Stimulated activated CD8-positive, alpha-beta memory T cell treated with anti-CD3 and anti-CD28 coated beads, Interleukin-4, amount 100 ng/mL, for 1 hour (primary cell): Measurements from ENCODE around the gene LCN15.
"Not testable (repeated sequence)": the region's sequence is repeated elsewhere in the genome, so short reads cannot be mapped to it uniquely, and the experiment has no call there.

Source experiments
- DNase-seq, 2 donors: peaks; one replicate each; pipeline ENCODE4 v3.0.0-alpha.2; 2020; ENCODE audit warnings: low read depth in 2 of 2, low spot score in 1 of 2

Gene LCN15, protein sequence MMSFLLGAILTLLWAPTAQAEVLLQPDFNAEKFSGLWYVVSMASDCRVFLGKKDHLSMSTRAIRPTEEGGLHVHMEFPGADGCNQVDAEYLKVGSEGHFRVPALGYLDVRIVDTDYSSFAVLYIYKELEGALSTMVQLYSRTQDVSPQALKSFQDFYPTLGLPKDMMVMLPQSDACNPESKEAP

DNA sequence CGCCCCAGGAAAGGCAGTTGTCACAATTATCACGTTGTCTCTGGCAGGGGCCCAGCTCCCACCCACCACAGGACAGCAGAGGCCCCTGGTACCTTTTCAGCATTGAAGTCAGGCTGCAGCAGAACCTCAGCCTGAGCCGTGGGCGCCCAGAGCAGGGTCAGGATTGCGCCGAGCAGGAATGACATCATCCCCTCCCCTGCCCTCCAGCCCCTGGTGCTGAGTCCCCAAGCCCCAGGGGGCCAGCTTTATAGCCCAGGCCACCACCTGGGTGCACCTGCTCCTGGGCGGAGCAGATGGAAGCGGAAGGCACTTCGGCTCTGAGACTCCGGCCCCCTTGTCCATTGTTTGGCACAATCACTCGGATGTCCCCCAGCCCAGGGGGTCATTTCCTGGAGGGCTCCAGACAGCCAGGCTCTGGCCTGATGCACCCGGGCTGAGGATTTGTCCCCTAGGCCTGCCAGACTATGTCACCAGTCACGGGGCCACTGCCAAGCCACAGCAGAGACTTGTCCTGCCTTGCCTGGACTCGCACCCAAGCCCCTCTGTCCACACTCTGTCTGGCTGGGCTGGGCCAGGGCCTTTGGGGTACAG is at the start of gene LCN15:
LCN15 (minus strand) TSS at position 218 of the 591 bp plus-strand sequence; CDS start at position 188, 30 bp downstream.
- DNase-seq = no peak

DNA sequence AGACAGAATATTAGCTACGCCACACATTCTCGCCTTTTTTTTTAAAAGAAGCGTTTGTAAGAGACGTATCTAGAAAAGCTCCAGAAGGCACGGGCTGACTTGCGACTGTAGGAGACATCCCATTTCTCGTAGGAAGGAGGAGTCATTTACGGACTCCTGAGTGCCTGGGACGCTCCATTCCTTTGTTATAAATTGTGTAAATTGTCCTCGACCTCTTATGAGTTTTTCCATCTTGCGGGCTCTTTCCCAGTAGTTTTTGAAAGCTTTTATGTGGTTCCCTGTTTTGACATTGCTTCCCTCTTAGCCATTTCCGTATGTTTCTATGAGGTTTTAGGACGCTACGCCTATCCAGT is 44.5 kb upstream of the LCN15 start:
- DNase-seq = no peak

DNA sequence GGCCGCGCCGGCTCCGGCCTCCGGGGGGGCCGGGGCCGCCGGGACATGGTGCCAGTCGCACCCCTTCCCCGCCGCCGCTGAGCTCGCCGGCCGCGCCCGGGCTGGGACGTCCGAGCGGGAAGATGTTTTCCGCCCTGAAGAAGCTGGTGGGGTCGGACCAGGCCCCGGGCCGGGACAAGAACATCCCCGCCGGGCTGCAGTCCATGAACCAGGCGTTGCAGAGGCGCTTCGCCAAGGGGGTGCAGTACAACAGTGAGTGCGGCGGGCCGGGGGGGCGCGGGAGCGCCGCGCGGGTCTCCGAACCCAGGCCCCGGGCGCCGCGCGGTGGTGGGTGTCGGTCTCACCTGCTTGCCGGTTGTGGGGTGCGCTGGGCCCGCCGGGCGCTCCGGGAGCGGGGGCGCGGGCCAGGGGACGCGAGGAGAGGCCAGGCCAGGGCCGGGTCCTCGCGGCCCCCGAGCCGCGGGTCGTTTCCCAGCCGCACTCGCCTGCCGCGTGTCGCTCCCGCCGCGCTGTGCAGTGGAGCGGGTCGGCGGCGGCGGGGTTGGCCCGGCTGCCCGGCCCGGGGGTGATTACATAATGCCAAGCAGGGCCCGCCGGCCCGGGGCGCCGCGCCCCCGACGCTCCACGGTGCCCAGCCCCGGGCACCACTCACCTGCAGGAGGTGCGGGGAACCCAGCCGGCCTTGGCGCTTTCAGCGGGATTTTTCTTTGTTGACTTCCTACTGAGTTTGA is 43.9 kb upstream of the LCN15 start:
- DNase-seq = peak in 1 of 2 donors; percentile 17

DNA sequence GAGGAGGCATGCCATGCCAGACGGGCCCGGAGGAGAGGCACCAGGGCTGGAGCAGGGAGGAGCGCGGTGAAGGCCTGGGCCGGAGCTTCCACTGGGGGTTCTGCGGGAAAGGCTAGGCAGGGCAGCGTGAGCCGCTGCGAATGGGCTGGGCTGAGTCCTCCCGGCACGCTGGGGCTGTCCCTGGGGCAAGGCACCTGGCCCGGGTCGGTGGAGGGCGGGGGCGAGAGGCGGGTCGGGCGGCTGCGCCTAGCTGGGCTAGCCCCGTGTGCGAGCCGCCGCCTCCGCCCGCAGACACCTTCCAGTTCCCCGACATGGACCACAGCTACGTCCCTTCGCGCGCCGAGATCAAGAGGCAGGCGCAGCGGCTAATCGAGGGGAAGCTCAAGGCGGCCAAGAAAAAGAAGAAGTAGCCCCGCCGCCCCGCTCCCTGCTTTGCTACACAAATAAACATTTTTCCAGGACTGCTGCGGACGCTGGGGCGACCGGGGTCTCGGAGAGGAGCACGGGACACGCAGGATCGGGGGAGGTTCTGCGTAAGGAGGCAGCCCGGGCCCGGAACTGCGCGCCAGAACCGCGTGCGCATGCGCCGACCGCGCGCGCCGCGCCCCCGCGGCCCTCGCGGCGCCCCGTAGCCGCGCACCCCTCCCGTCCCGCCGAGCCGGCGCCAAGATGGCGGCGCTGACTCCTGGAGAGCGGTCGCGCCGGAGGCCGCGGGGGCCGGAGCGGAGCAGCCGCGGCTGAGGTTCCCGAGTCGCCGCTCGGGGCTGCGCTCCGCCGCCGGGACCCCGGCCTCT is 43.2 kb upstream of the LCN15 start, which contains the start of gene RABL6:
RABL6 (plus strand) TSS at position 668 of the 794 bp plus-strand sequence. CDS start 249 bp downstream, outside the sequence.
- peak; percentile 40 to 65 for DNase-seq

DNA sequence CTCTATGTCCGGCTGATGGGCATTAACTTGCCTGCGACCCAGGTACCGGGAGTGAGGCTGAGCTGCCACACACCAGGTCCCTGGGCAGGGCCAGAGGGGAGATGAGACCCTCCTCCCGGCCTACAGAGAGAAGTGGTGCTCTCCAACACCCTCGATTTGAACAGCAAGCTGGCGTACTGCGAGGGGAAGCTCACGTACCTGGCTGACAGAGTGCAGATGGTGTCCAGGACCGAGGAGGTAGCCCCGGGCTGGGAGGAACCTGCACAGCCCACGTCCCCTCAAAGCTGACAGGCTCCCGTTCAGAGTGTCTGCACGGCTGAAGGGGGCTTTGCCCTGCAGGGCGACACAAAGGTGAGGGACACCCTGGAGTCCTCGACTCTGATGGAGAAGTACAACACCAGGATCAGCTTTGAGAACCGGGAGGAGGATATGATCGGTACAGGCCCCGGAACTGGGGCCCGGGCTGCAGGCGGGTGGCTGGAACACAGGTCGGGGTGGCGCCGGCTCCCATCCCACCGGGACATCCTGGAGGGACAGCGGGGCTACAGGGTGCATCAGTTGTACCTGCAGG is 42.4 kb upstream of the LCN15 start:
- DNase-seq = no peak

DNA sequence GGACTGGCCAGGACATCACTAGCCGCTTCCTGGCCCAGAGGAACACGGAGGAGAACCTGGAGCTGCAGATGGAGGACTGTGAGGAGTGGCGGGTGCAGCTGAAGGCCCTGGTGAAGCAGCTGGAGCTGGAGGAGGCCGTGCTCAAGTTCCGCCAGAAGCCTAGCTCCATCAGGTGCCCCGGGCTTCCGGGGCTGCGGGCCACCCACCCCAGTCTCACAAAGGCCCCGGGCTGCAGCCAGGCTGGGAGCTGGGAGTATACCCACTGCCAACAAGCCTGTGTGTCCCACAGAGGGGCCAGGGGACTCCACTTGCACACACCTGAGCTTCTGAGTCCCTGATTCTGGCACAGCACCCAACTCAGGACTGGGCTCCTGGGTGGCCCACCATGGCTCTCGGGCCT is 41.7 kb upstream of the LCN15 start:
- DNase-seq = no peak

DNA sequence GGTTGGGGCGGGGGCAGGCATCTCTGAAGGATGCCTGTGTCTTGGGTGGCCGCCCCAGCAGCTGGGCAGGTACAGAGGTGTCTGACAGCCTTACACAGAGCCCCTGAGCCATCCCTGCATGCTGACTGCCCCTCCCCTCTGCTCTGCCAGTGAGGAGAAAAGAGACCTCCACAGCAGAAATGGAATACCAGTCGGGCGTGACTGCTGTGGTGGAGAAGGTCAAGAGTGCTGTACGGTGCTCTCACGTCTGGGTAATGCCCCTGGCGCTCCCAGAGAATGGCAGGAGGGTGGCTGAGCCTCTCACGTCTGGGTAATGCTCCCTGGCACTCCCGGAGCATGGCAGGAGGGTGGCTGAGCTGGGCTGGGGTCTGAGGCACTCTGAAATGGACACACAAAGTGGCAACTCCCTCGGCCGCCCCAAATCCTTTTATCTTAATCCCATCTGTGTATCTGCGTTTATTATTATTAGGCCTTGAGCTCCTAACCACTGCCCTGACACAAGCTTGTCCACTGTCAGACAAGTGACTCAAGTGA is 41.0 kb upstream of the LCN15 start:
- no peak for DNase-seq

DNA sequence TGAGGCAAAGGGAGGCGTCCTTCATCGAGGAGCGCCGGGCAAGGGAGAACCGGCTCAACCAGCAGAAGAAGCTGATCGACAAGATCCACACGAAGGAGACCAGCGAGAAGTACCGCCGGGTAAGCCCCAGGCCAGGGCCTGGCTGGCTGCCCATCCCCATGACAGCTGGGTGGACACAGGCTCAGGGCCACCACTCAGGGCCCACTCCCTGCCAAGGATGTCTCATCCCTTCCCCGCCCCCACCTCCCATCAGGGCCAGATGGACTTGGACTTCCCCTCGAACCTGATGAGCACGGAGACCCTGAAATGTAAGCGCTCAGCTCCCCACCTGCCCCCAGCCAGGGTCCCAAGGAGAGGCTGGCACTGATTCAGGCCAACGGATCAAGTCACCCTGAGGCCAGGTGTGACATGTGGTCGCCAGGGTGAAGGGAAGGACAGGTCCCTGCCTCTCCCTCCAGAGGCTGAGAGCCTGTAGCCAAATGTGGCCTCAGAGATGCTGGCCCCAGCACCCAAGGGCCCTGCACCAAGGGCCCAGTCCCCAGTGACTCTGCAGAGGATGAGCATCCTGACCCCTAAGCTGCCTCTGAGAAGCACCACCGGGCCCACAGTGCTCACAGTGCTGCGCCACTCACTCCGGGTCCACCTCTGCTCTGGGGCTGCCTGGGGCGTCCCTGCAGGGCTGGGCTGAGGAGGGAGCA is 40.3 kb upstream of the LCN15 start:
- no peak for DNase-seq

DNA sequence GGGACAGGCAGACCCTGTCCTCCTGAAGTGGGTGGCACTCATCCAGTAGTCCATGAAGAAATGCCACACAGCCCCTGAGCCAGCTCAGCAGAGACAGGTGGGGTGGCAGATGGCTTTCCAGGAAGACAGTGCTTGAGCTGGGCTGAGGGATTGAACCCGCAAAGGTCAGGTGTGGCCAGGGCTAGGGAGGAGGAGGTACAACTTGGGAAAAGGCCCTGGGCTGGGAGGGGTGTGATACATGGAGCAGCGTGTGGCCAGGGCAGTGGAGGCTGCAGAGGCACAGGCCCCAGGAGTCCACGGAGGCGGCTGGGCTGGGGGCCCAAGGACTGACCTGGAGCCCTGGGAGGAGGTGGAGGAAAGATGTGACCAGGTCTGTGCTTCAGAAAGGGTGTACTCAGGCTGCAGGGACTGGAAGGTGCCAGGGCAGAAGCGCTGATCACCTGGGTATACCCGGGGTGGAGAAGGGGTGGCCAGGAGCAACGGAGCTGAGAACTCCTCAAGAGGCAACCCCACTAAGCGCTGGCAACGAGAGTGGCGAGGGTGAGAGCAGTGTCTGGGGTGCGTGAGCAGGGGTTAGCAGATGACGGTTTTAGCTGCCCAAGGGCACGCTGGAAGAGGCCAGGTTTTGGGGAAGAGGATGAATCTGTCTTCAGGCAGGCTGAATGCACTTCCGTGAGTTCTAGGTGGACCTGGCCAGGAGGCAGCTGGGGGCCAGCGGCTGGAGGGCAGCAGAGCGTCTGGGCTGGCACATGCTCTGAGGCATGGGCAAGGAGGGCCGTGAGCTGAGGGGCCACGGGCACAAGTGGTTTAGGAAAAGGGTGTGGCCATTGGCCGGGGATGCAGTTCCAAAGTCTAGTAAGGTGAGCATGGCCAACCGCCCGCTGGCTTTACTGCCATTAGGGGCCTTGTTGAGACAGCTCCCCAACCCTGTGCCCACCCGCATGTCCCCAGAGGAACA is 39.5 kb upstream of the LCN15 start:
- no peak for DNase-seq

DNA sequence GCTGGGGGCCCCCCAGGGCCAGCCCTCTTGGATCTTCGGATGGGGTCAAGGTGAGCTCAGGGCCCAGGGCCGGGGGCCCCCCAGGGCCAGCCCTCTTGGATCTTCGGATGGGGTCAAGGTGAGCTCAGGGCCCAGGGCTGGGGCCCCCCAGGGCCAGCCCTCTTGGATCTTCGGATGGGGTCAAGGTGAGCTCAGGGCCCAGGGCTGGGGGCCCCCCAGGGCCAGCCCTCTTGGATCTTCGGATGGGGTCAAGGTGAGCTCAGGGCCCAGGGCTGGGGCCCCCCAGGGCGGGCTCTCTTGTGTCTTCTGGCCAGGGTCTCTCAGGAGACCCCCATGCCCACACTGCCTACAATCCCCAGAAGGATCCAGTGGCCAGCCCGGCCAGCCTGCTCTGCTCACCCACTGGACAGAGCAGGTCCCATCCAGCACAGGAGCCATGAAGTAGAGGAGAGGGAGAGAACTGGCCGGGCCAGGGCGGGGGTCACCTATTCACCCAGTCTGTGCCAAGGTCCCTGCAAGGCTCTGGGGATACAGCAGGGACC is 38.8 kb upstream of the LCN15 start:
- not testable (repeated sequence) for DNase-seq

DNA sequence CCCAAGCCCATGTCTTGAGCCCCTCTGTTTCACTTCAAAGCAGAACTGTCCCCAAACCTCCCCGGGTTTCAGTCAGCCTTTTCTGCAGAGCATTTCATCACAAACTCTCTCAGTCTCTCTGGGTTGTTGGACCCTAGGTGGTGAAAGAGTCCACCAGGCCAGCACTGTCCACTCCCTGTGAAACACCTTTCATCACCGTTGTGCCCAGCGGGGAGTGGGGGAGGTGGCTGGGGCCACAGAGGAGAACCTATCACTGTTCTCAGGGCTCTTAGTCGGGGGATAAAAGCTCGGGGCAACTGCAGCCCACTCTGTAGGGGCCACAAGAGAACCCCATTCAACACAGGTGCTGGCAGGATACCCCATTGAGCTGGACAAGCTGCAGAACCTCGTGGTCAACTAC is 38.0 kb upstream of the LCN15 start:
- no peak for DNase-seq

DNA sequence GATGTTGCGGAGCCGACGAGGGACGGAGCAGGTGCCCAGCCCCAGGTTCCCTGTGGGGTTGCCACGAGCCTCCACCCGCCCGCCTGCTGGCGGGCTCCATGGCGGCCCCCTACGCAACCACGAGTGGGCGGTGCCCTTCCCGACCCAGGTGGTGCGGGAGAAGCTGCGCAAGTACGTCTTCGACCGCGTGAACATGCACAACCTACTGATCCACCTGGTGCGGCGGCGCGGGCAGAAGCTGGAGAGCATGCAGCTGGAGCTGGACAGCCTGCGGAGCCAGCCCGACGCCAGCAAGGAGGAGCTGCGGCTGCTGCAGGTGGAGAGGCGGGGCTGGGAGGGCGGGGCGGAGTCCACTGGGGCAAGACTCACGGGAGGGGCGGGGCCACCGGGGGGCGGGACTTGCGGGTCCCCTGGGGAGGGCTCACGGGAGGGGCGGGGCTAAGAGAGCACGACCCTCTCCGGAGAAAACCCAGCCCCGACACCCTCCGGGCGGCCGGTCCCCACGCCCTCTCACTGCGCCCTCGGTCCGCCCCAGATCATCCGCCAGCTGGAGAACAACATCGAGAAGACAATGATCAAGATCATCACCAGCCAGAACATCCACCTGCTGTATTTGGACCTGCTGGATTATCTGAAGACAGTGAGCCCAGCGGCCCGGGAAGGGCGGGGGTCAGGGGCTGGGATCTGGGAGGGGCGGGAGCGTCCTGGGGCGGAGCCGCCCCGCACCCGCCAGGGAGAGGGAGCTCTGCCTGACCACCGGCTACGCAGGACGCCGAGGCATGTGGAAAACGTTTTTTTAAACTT is 35.7 kb upstream of the LCN15 start:
- peak; percentile 86 to 87 for DNase-seq

DNA sequence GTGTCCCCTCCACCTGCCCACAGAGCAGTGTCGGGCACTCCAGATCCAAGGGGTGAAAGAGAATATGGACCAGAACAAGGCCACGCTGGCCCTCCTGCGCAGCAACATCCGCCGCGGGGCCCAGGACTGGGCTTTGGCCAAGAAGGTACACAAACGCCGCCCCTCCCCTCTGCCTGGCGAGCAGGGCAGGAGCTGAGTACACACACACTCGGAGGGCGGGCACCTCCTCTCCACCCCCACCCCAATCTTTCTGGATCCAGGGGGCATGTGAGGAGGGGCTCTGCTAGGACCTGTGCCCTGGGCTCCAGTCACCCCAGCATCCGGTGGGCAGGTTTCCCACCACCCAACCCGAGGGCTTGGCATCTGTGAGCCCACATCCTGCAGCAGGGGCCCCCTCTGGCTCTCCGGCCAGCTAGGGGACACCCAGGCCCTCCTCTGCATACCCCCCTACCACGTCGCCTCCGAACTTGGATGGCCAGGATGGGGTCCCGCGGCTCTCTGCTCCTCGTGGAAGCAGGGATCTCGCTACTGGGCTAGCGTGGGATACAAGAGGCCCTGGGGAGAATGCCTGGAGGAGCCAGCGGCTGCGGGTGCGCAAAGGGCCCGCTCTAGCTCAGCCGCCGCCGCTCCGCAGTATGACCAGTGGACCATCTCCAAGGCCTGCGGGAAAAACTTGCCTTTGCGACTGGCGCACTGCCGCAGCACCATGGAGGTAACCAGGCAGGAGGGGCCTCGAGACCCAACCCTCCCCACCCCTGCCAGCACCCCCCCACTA is 34.9 kb upstream of the LCN15 start:
- DNase-seq = no peak

DNA sequence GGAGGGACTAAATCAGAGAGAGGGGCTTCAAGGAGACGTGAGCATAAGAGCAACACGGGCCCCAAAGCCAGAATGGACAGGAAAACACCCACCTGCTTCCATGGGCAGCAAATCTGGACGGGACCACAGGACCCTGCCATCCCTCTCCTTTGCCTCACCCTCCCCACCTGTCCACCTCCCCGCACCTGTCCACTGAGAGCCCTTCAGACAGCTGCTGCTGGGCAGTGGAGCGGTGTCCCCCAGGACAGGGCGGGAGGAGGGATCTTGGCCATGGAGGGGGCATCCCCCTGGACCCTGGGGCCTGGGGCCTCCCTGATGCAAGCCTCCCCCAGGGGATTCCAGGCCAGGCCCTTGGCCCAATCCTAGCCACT is 34.4 kb upstream of the LCN15 start:
- no peak for DNase-seq

DNA sequence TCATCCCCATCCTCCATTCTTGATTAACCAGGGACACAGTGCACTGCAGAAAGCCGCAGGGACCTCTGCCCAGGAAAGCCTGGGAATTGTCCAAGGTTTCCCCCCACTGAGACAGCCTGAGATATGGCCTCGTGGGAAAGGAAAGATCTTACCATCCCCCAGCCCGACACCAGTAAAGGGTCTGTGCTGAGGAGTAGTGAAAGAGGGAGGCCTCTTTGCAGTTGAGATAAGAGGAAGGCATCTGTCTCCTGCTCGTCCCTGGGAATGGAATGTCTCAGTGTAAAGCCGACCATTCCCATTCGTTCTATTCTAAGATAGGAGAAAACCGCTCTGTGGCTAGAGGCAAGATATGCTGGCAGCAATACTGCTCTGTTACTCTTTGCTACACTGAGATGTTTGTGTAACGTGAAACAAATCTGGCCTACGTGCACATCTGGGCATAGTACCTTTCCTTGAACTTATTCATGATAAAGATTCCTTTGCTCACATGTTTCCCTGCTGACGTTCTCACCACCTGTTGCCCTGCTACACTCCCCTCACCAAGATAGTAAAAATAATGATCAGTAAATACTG is 32.5 kb upstream of the LCN15 start:
- DNase-seq = not testable (repeated sequence)

DNA sequence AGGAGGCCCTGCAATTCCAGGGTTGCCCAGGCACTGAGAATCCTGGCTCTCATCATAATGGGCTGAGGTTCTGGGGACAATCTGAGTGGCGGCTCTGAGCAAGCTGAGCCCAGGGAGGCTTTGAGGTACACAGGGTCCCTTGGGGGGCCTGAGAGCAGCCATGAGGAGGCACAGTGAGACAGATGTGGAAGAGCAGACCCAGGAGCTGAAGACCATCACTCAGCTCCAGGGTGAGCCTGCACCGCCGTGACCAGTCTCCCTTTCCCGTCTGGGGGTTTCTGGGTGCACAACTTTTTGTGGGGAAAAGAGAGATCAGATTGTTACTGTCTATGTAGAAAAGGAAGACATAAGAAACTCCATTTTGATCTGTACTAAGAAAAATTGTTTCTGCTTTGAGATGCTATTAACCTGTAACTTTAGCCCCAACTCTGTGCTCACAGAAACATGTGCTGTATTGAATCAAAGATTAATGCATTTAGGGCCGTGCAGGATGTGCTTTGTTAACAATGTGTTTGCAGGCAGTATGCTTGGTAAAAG is 32.0 kb upstream of the LCN15 start, which contains the start of gene CCDC183:
CCDC183 (plus strand) TSS at position 101 of the 537 bp plus-strand sequence; CDS start at position 161, 60 bp downstream.
- DNase-seq = no peak

DNA sequence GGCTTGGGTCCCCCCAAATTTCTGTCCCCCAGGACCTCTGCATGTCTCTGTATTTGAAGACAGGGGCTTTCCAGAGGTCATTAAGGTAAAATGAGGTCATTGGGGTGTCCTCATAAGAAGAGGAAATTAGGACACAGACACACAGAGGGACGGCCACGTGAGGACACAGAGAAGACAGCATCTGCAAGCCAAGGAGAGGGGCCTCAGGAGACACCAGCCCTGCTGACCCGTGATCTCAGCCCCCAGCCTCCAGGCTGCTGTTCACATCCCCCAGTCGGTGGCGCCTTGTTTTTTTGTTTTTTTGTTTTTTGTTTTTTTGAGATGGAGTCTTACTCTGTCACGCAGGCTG is 30.7 kb upstream of the LCN15 start:
- no peak for DNase-seq
